Memory B cell (primary cell): ENCODE results near the gene DHRS3.
A peak's percentile ranks its signal among the peaks of the same experiment; 100 is the strongest.

Experiments
- ATAC-seq: fragments of 150-1000 bp; cut with Tn5 transposase; 2 replicates; pipeline ENCODE4 v1.10.0; 2021; ENCODE audit warnings: low read depth, mild to moderate bottlenecking, moderate library complexity
- DNase-seq, 2 donors: peaks; one replicate each; pipeline ENCODE4 v3.0.0; 2022; ENCODE audit warnings: low spot score in 2 of 2
- H3K27ac Mint-ChIP-seq: one replicate; pipeline ENCODE4 v1.8.0; 2022; ENCODE audit warnings: mild to moderate bottlenecking, moderate library complexity, mixed read lengths
- H3K27me3 Mint-ChIP-seq: one replicate; pipeline ENCODE4 v1.8.0; 2022; ENCODE audit warnings: mixed read lengths
- H3K36me3 Mint-ChIP-seq: one replicate; pipeline ENCODE4 v1.8.0; 2022; ENCODE audit warnings: mild to moderate bottlenecking, mixed read lengths
- H3K4me1 Mint-ChIP-seq: one replicate; pipeline ENCODE4 v1.8.0; 2022; ENCODE audit warnings: mixed read lengths
- H3K4me3 Mint-ChIP-seq: one replicate; pipeline ENCODE4 v1.8.0; 2022; ENCODE audit warnings: mild to moderate bottlenecking, moderate library complexity, mixed read lengths
- H3K9me3 Mint-ChIP-seq: one replicate; pipeline ENCODE4 v1.8.0; 2022; ENCODE audit warnings: mixed read lengths

The DHRS3 gene

GRCh38 chr1:12629985-12630760, 12.2 kb upstream of the DHRS3 start:
- Mint-ChIP-seq H3K9me3 (no peaks in the 10 kb centered on the region), H3K27ac (no peak overlapping the region), H3K27me3 (no peaks in the 10 kb centered on the region), H3K36me3 (no peaks in the 10 kb centered on the region), H3K4me3 (no peak overlapping the region), H3K4me1 (no peaks in the 10 kb centered on the region)
- DNase-seq (no peak), ATAC-seq (no peak)

GRCh38 chr1:12629511-12629956, 11.5 kb upstream of the DHRS3 start:
- no peak for ATAC-seq

GRCh38 chr1:12627296-12627695, 9.3 kb upstream of the DHRS3 start:
- Mint-ChIP-seq H3K27ac (no peak overlapping the region), H3K9me3 (no peaks in the 10 kb centered on the region), H3K4me3 (no peak overlapping the region), H3K4me1 (no peaks in the 10 kb centered on the region), H3K36me3 (no peaks in the 10 kb centered on the region), H3K27me3 (peaks cover under 1% of the 10 kb centered on the region)
- DNase-seq (no peak), ATAC-seq (no peak)

More at GRCh38 chr1:12629511-12629956, 11.5 kb upstream of the DHRS3 start:
- Mint-ChIP-seq H3K4me1 (no peaks in the 10 kb centered on the region), H3K36me3 (no peaks in the 10 kb centered on the region), H3K27ac (no peak overlapping the region), H3K9me3 (no peaks in the 10 kb centered on the region), H3K4me3 (no peak overlapping the region), H3K27me3 (no peaks in the 10 kb centered on the region)
- DNase-seq = no peak

GRCh38 chr1:12626888-12627287, 8.9 kb upstream of the DHRS3 start:
- no peaks in the 10 kb centered on the region for H3K4me1 Mint-ChIP-seq
- H3K36me3 Mint-ChIP-seq = no peaks in the 10 kb centered on the region
- no peak for DNase-seq
- H3K4me3 Mint-ChIP-seq = no peak overlapping the region
- no peak for ATAC-seq
- H3K27ac Mint-ChIP-seq = no peak overlapping the region
- H3K27me3 Mint-ChIP-seq = peaks cover 4% of the 10 kb centered on the region
- H3K9me3 Mint-ChIP-seq = no peaks in the 10 kb centered on the region

GRCh38 chr1:12625276-12625675, 7.3 kb upstream of the DHRS3 start:
- no peak overlapping the region for H3K4me3 Mint-ChIP-seq
- no peaks in the 10 kb centered on the region for H3K36me3 Mint-ChIP-seq
- ATAC-seq = no peak
- DNase-seq = no peak
- H3K4me1 Mint-ChIP-seq = no peaks in the 10 kb centered on the region
- H3K27ac Mint-ChIP-seq = no peak overlapping the region
- H3K9me3 Mint-ChIP-seq = no peaks in the 10 kb centered on the region
- H3K27me3 Mint-ChIP-seq = peaks cover 5% of the 10 kb centered on the region

- peaks cover 20% of the 10 kb centered on the region for H3K4me1 Mint-ChIP-seq
- H3K27ac Mint-ChIP-seq = no peak overlapping the region
- H3K27me3 Mint-ChIP-seq = peaks cover 7% of the 10 kb centered on the region
- H3K4me3 Mint-ChIP-seq = no peak overlapping the region
- H3K9me3 Mint-ChIP-seq = no peaks in the 10 kb centered on the region
- ATAC-seq (no peak), DNase-seq (no peak)
- no peaks in the 10 kb centered on the region for H3K36me3 Mint-ChIP-seq
Measured at GRCh38 chr1:12622506-12622905, 4.5 kb upstream of the DHRS3 start.

GRCh38 chr1:12621346-12622335, 3.6 kb upstream of the DHRS3 start:
- no peaks in the 10 kb centered on the region for H3K9me3 Mint-ChIP-seq
- ATAC-seq = no peak
- peaks cover 9% of the 10 kb centered on the region for H3K27me3 Mint-ChIP-seq
- no peak overlapping the region for H3K4me3 Mint-ChIP-seq
- DNase-seq = no peak
- peaks cover 22% of the 10 kb centered on the region for H3K4me1 Mint-ChIP-seq
- H3K27ac Mint-ChIP-seq = no peak overlapping the region
- no peaks in the 10 kb centered on the region for H3K36me3 Mint-ChIP-seq

- Mint-ChIP-seq H3K27me3 (peaks cover 13% of the 10 kb centered on the region), H3K4me1 (peaks cover 27% of the 10 kb centered on the region), H3K27ac (no peak overlapping the region), H3K9me3 (no peaks in the 10 kb centered on the region), H3K4me3 (no peak overlapping the region), H3K36me3 (no peaks in the 10 kb centered on the region)
- ATAC-seq (no peak), DNase-seq (no peak)
Measured at GRCh38 chr1:12620931-12621330, 2.9 kb upstream of the DHRS3 start.

GRCh38 chr1:12620488-12620865, 2.5 kb upstream of the DHRS3 start:
- Mint-ChIP-seq H3K4me3 (no peak overlapping the region), H3K9me3 (no peaks in the 10 kb centered on the region)

GRCh38 chr1:12619792-12620487, 1.9 kb upstream of the DHRS3 start:
- peak; percentile 73 for ATAC-seq
- Mint-ChIP-seq H3K27ac (no peak overlapping the region), H3K27me3 (peaks cover 15% of the 10 kb centered on the region), H3K4me1 (peaks cover 27% of the 10 kb centered on the region), H3K9me3 (no peaks in the 10 kb centered on the region), H3K4me3 (peak overlapping the region; percentile 86), H3K36me3 (no peaks in the 10 kb centered on the region)
- peak; percentile 67 to 80 for DNase-seq

More at GRCh38 chr1:12620488-12620865, 2.5 kb upstream of the DHRS3 start:
- Mint-ChIP-seq H3K27me3 (peaks cover 13% of the 10 kb centered on the region), H3K4me1 (peaks cover 27% of the 10 kb centered on the region), H3K36me3 (no peaks in the 10 kb centered on the region), H3K27ac (no peak overlapping the region)
- DNase-seq (no peak), ATAC-seq (no peak)

- ATAC-seq (no peak), DNase-seq (peak in 1 of 2 donors; percentile 32)
- H3K27ac Mint-ChIP-seq = no peak overlapping the region
- no peaks in the 10 kb centered on the region for H3K36me3 Mint-ChIP-seq
- peaks cover 18% of the 10 kb centered on the region for H3K27me3 Mint-ChIP-seq
- peaks cover 27% of the 10 kb centered on the region for H3K4me1 Mint-ChIP-seq
- H3K4me3 Mint-ChIP-seq = peak overlapping the region; percentile 86
- H3K9me3 Mint-ChIP-seq = no peaks in the 10 kb centered on the region
Measured at GRCh38 chr1:12618965-12619791, 1.2 kb upstream of the DHRS3 start.

GRCh38 chr1:12618661-12618964, 603 bp upstream of the DHRS3 start:
- DNase-seq = no peak
- Mint-ChIP-seq H3K9me3 (no peaks in the 10 kb centered on the region), H3K27me3 (peaks cover 18% of the 10 kb centered on the region), H3K4me3 (peak overlapping the region; percentile 86), H3K27ac (no peak overlapping the region), H3K36me3 (no peaks in the 10 kb centered on the region), H3K4me1 (peaks cover 27% of the 10 kb centered on the region)
- no peak for ATAC-seq

GRCh38 chr1:12617511-12617900, 504 bp downstream of the DHRS3 start:
- Mint-ChIP-seq H3K4me3 (peak overlapping the region; percentile 86), H3K9me3 (no peaks in the 10 kb centered on the region), H3K27me3 (peaks cover 18% of the 10 kb centered on the region), H3K36me3 (no peaks in the 10 kb centered on the region), H3K4me1 (peaks cover 27% of the 10 kb centered on the region), H3K27ac (no peak overlapping the region)
- no peak for DNase-seq
- ATAC-seq = no peak
